ENCODE data around the gene SELENOF.
"Not testable (repeated sequence)": the region's sequence is repeated elsewhere in the genome, so short reads cannot be mapped to it uniquely, and the experiment has no call there.

Gene SELENOF

GRCh38 chr1:86819970-86820369 is 94.0 kb downstream of the SELENOF start:
- not testable (repeated sequence) for FAIRE-seq

GRCh38 chr1:86817246-86817826 is 96.6 kb downstream of the SELENOF start:
- not testable (repeated sequence) for DNase-seq (ENCODE audit: low spot score)

More at GRCh38 chr1:86819970-86820369, 94.0 kb downstream of the SELENOF start:
- DNase-seq (ENCODE audit: low spot score): not testable (repeated sequence)

GRCh38 chr1:86814118-86814517 is 99.8 kb downstream of the SELENOF start:
- DNase-seq (ENCODE audit: low spot score); FAIRE-seq: not testable (repeated sequence)

More at GRCh38 chr1:86817246-86817826, 96.6 kb downstream of the SELENOF start:
- not testable (repeated sequence) for FAIRE-seq

Measured in RCC 7860 (cell line).